Endothelial cell of umbilical vein (primary cell): ENCODE measurements around the gene NRXN3.

Experiments used
- CTCF ChIP-seq, 2 donors: IDR thresholded peaks; 1 replicate in 1 of 2; 2 replicates in 1 of 2; pipeline ENCODE4 v1.5.1; 2011; ENCODE audit warnings: low read length in 2 of 2, mild to moderate bottlenecking in 2 of 2, moderate library complexity in 2 of 2, control low read depth in 1 of 2, inconsistent platforms in 1 of 2, low read depth in 1 of 2; ENCODE audit not compliant: insufficient read depth in 1 of 2; ENCODE audit errors: extremely low read depth in 1 of 2
- POLR2A ChIP-seq: IDR thresholded peaks from 2 replicates; pipeline ENCODE4 v1.6.1; 2012; ENCODE audit warnings: low read depth, mild to moderate bottlenecking, control low read depth, low read length
- POLR2AphosphoS5 ChIP-seq: IDR thresholded peaks from 2 replicates; pipeline ENCODE4 v1.6.1; 2012; ENCODE audit warnings: low read depth, mild to moderate bottlenecking, control low read depth, low read length, moderate library complexity; ENCODE audit not compliant: insufficient read depth

GRCh38 chr14:78790271-78790670 is 620.1 kb downstream of the NRXN3 start:
- TF ChIP-seq CTCF (IDR thresholded peaks at IDR 0.05; ENCODE audit: extremely low read depth in 1 of 2, insufficient read depth in 1 of 2, low read depth in 1 of 2, low read length in 2 of 2) (no peak), POLR2A (no peak), POLR2AphosphoS5 (no peak)
